GM12865 (cell line): ENCODE measurements around the gene LAMB2.
A peak's percentile ranks its signal among the peaks of the same experiment; 100 is the strongest.

ENCODE experiments used
- DNase-seq: peaks from one replicate; pipeline ENCODE4 v3.0.0; 2010; ENCODE audit warnings: low read depth
- H3K4me3 ChIP-seq: 2 replicates; pipeline ENCODE4 v1.5.1; 2011; ENCODE audit warnings: mild to moderate bottlenecking, low read depth, low read length, control low read depth
- CTCF ChIP-seq: IDR thresholded peaks from 2 replicates; pipeline ENCODE4 v1.5.1; 2011; ENCODE audit warnings: low read length, control low read depth, low read depth, inconsistent platforms; ENCODE audit not compliant: insufficient read depth; ENCODE audit errors: missing control alignments

LAMB2 gene

GRCh38 chr3:49121132-49121736, 11.6 kb downstream of the LAMB2 start:
- no peak for DNase-seq
- no peak for TF ChIP-seq CTCF
- H3K4me3 ChIP-seq, result peak overlapping the region; percentile 98

GRCh38 chr3:49120438-49121131, 12.3 kb downstream of the LAMB2 start, which contains the start of gene USP19:
TSS of gene USP19 (minus strand) at chr3:49120823. CDS start at chr3:49119145, 1,678 bp downstream.
- TF ChIP-seq CTCF, result no peak
- DNase-seq, result peak; percentile 95
- peak within 1 kb of the TSS; percentile 98 for H3K4me3 ChIP-seq

- TF ChIP-seq CTCF, result no peak
- H3K4me3 ChIP-seq, result peak overlapping the region; percentile 98
- DNase-seq, result peak; percentile 26
Measured at GRCh38 chr3:49120096-49120437, 12.8 kb downstream of the LAMB2 start.

DNA sequence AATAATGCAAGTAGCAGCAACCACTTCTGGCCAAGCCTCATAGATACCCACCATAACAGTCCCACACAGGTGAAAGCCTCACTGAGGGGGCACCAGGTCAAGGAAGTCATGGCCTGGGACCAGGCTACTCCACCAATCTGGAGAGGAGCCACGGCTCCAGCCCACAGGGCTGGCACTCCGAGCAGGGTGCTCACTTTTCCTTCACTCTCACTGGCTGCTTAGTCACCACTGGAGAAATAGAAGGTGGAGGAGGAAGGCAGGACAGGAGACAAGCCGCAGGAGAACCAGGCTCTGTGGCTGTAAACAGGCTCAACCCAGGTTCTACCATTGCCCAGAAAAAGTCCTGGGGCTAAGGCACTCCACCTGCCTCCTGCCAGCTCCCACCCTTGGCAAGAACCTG, 13.4 kb downstream of the LAMB2 start:
- peak overlapping the region; percentile 98 for H3K4me3 ChIP-seq
- DNase-seq, result no peak
- no peak for TF ChIP-seq CTCF

DNA sequence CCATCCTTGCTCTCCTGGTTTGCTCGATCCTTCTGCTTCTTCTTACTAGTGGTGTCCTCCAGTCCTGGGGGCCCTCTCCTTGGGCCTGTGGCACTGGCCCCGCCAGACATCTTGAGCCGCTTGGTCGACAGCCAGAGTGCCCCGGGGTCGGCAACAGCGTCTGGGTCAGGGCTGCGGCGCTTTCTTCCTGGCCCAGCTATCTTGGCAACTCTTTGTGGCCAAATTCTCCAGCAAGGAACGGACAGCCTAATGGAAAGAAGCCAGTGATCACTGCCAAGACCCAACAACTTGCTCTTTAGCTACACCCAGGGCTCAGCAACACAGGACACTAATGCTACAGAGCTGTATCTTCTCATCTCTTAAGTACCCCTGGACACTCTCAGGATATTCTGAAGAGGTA, 13.8 kb downstream of the LAMB2 start:
- DNase-seq, result no peak
- H3K4me3 ChIP-seq, result peak overlapping the region; percentile 98; the same call in 1 of the 2 replicates
- TF ChIP-seq CTCF, result no peak

GRCh38 chr3:49112262-49112661, 20.6 kb downstream of the LAMB2 start:
- no peak overlapping the region for H3K4me3 ChIP-seq
- no peak for TF ChIP-seq CTCF
- DNase-seq, result no peak
